SK-N-SH (cell line): ENCODE measurements around the gene IFT74. TPM values are rescaled to one million over a fixed set of nuclear protein-coding genes. Genes with fewer than 3 reads are reported as not detected.

ENCODE experiments used
- polyA plus RNA-seq, 3 experiments: library from polyadenylated mRNA; depleted of rRNA; stranded (reverse); fragments of >200 nt; gene quantifications; 2 replicates each; pipeline ENCODE4 v1.2.3, GENCODE V29; 2012

IFT74 gene
- polyA plus RNA-seq, 1 of the 3 experiments (the other 2 are of a cell fraction), result 6.3 TPM

Other genes starting within 250 kb of the IFT74 start
- gene CAAP1, start 63.6 kb upstream of the IFT74 start, polyA plus RNA-seq (2012; rRNA removed), result 20.8 and 21.3 TPM in 2 replicates
- gene PLAA, start 9.2 kb upstream of the IFT74 start, polyA plus RNA-seq (2012; rRNA removed), result 13.4 and 14.0 TPM in 2 replicates
- gene LRRC19, start 49.3 kb downstream of the IFT74 start, polyA plus RNA-seq (2012; rRNA removed), result not detected in 2 replicates
- gene TEK, start 152.8 kb downstream of the IFT74 start, polyA plus RNA-seq (2012; rRNA removed), result 0.03 and 0.10 TPM in 2 replicates